Hematopoietic multipotent progenitor cell treated with erythropoietin and hydrocortisone succinate and interleukin-3 and kit ligand, for 17 days (in vitro differentiated cells): ENCODE measurements around the gene BRD4.

Experiments
- DNase-seq: peaks from one replicate; pipeline ENCODE4 v3.0.0-alpha.2; 2015; ENCODE audit warnings: low spot score

The BRD4 gene

GRCh38 chr19:15289673-15290072 lies 42.7 kb downstream of the BRD4 start:
- no peak for DNase-seq

- no peak for DNase-seq
These were observed 44.0 kb downstream of the BRD4 start for GRCh38 chr19:15288146-15288963.

GRCh38 chr19:15287496-15287895 lies 44.8 kb downstream of the BRD4 start:
- DNase-seq, result no peak

GRCh38 chr19:15286688-15287365 lies 45.5 kb downstream of the BRD4 start:
- DNase-seq, result no peak

- DNase-seq, result no peak
These were observed 46.3 kb downstream of the BRD4 start for GRCh38 chr19:15285896-15286591.

GRCh38 chr19:15284896-15285295 lies 47.4 kb downstream of the BRD4 start:
- DNase-seq, result no peak

- DNase-seq, result no peak
These were observed 48.2 kb downstream of the BRD4 start for GRCh38 chr19:15284091-15284490.

- peak; percentile 48 for DNase-seq
These were observed 49.0 kb downstream of the BRD4 start for GRCh38 chr19:15283141-15283883.

- DNase-seq, result no peak
These were observed 50.0 kb downstream of the BRD4 start for GRCh38 chr19:15282311-15282705.

GRCh38 chr19:15280915-15281683 lies 51.2 kb downstream of the BRD4 start:
- DNase-seq, result no peak

- DNase-seq, result no peak
These were observed 52.2 kb downstream of the BRD4 start for GRCh38 chr19:15280048-15280725.

- DNase-seq, result no peak
These were observed 52.9 kb downstream of the BRD4 start for GRCh38 chr19:15279326-15279904.

- peak; percentile 9 for DNase-seq
These were observed 55.6 kb downstream of the BRD4 start for GRCh38 chr19:15276620-15277215.

- DNase-seq, result no peak
These were observed 57.9 kb downstream of the BRD4 start for GRCh38 chr19:15274477-15274876.

GRCh38 chr19:15269806-15270205 lies 62.5 kb downstream of the BRD4 start:
- DNase-seq, result no peak

- no peak for DNase-seq
These were observed 63.4 kb downstream of the BRD4 start for GRCh38 chr19:15268928-15269253.

- DNase-seq, result no peak
These were observed 64.0 kb downstream of the BRD4 start for GRCh38 chr19:15268192-15268927.

- no peak for DNase-seq
These were observed 65.7 kb downstream of the BRD4 start for GRCh38 chr19:15266683-15267082.

- DNase-seq, result peak; percentile 14
These were observed 66.5 kb downstream of the BRD4 start for GRCh38 chr19:15265850-15266248.
